ENCODE measurements around the gene MYMK. TPM values are rescaled to one million over a fixed set of nuclear protein-coding genes. Genes with fewer than 3 reads are reported as not detected.
A peak's percentile ranks its signal among the peaks of the same experiment; 100 is the strongest.

MYMK gene
- total and polyA plus RNA-seq, 2 of the 13 experiments (the other 11 are each of a cell fraction or from before 2014, with no cell fraction given), result not detected

DNA sequence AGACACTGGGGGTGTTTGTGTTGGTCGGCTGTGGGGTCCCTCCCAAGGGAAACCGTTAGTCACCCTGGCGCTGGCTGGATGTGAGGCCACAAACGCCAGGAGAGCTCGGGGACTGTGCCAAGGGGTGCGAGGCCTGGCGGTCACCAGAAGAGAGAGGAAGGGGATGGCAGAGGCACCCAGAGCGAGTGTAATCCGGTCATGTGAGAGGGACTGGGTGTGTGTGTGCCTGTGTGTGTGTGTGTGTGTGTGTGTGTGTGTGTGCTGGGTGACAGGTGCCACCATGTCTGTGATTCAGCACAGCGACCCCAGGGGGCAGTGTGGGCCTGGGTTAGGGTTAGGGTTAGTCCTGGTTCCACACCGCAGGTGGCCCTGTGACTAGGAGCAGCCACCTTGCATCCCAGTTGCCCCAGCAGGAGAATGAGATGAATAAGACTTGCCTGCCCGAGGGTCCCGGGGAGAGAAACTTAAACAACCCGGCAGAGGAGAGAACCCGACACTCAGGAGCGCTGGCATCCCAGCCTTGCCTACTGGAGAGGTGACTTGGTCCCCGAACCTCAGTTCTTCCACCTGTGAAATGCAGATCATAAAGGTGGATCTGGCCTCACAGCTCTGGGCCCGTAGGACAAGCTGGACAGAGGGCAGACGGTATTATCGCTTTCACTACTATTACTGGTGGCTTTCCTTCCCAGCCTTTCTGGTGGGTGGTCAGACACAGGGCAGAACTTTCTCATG is 8.3 kb upstream of the MYMK start:
- no peak overlapping the region for H3K9ac ChIP-seq (ENCODE audit: insufficient read depth, low read depth, low read length)
- H3K79me2 ChIP-seq (ENCODE audit: insufficient read depth, low read length), result no peaks in the 10 kb centered on the region
- ChIA-PET CTCF (ENCODE audit: low intra/inter-chr PET ratio, low total read pairs) (interaction anchor here (1.5 to 2.9 kb wide), 3 partner anchors 182 to 236 kb away, joined by 6 to 19 read pairs (median 6); no protein-coding TSS in a partner anchor), POLR2A (interaction anchor here (1.0 to 2.1 kb wide), 5 partner anchors 10 to 205 kb away, joined by 3 to 19 read pairs (median 4); partner anchors contain the start of genes CACFD1 and SARDH)
- H2AFZ ChIP-seq (ENCODE audit: low read length), result no peak overlapping the region
- H3K36me3 ChIP-seq (replicated peaks in 1 of 2; ENCODE audit: control insufficient read depth in 1 of 2, insufficient read depth in 2 of 2, low read length in 2 of 2), result no peaks in the 10 kb centered on the region
- FAIRE-seq (peak; percentile 82), DNase-seq (ENCODE audit: low spot score) (peak; percentile 75), ATAC-seq (peak; percentile 69)
- 0 out of 2 replicates have a peak, but pooled peaks cover 2% of the 10 kb centered on the region for H4K20me1 ChIP-seq (ENCODE audit: insufficient read depth, low read length)
- H3K9me3 ChIP-seq (ENCODE audit: low read length), result no peaks in the 10 kb centered on the region
- intact Hi-C loops (cut with micrococcal nuclease; ENCODE audit: unreplicated experiment) (no loop called here), in situ Hi-C loops (cut with HindIII; ENCODE audit: extremely low pct_ligation_motif_present, low pct_unique_long_range_greater_than_20kb) (loop anchor here (25.0 kb wide), 1 partner anchor 204 kb away; the partner anchor contains the start of gene SARDH)
- H3K27ac ChIP-seq (ENCODE audit: extremely low read length, insufficient read depth, low read length), result no peak overlapping the region
- 28% methylated on average over 14 of the region's 20 CpGs for WGBS (ENCODE audit: low lambda C conversion rate)
- peaks cover 38% of the 10 kb centered on the region for H3K4me1 ChIP-seq (ENCODE audit: insufficient read depth, low read length)
- H3K4me2 ChIP-seq (ENCODE audit: low read depth, low read length), result peak overlapping the region; percentile 98
- peaks cover 17 to 42% of the 10 kb centered on the region in 2 experiments; a peak in 4 of 5 replicates for H3K27me3 ChIP-seq (ENCODE audit: control insufficient read depth in 1 of 2, insufficient read depth in 2 of 2, low read length in 2 of 2)
- H3K4me3 ChIP-seq (replicated peaks in 1 of 3; ENCODE audit: insufficient read depth in 1 of 3, low read depth in 2 of 3, low read length in 3 of 3), result peak overlapping the region in 1 of 3 experiments; percentile 72; a peak in 2 of 6 replicates
- BruUV-seq (replicated peaks), result no TSS peak
- peak; percentile 33; the same call in 1 of the 2 replicates for TF ChIP-seq TBX2 (CRISPR knock-in tag; IDR thresholded peaks at IDR 0.05; ENCODE audit: borderline replicate concordance)
- TF ChIP-seq POGZ (CRISPR knock-in tag; IDR thresholded peaks at IDR 0.05), result no peak
- peak; percentile 55 for TF ChIP-seq XRCC5 (optimal IDR thresholded peaks at IDR 0.05; ENCODE audit: low read length)
- 0 out of 2 replicates have a peak, but pooled peaks have one; percentile 26 for TF ChIP-seq GTF3A (CRISPR knock-in tag; conservative IDR thresholded peaks at IDR 0.05)
- no peak for TF ChIP-seq ATF2 (CRISPR knock-in tag; IDR thresholded peaks at IDR 0.05)
- TF ChIP-seq ARID5B (CRISPR knock-in tag; IDR thresholded peaks at IDR 0.05), result no peak
- TF ChIP-seq ZNF556 (CRISPR knock-in tag; IDR thresholded peaks at IDR 0.05; ENCODE audit: borderline replicate concordance), result 0 out of 2 replicates have a peak, but pooled peaks have one; percentile 46
- peak; percentile 75 for TF ChIP-seq BHLHE40 (IDR thresholded peaks at IDR 0.05; ENCODE audit: low read length)
- TF ChIP-seq ZNF589 (CRISPR knock-in tag; conservative IDR thresholded peaks at IDR 0.05), result 0 out of 2 replicates have a peak, but pooled peaks have one; percentile 24
- TF ChIP-seq ZBTB38 (CRISPR knock-in tag; IDR thresholded peaks at IDR 0.05), result 0 out of 2 replicates have a peak, but pooled peaks have one; percentile 33
- no peak for TF ChIP-seq ZFP36 (IDR thresholded peaks at IDR 0.05; ENCODE audit: borderline replicate concordance, low read depth, low read length, partially characterized antibody)
- peak; percentile 22; the same call in 1 of the 2 replicates for TF ChIP-seq HDAC1 (CRISPR knock-in tag; IDR thresholded peaks at IDR 0.05)
- peak; percentile 37; the same call in 1 of the 3 replicates for TF ChIP-seq MXI1 (IDR thresholded peaks at IDR 0.05; ENCODE audit: borderline replicate concordance, low read depth, low read length)
- 0 out of 2 replicates have a peak, but pooled peaks have one; percentile 4 for TF ChIP-seq SP4 (CRISPR knock-in tag; IDR thresholded peaks at IDR 0.05)
